KMS-11 (cell line): ENCODE results near the gene GCAT.

Experiments
- H2AFZ ChIP-seq: fragments of 200-600 bp; sonication (generic); 2 replicates; pipeline ENCODE4 v1.6.1; 2016; ENCODE audit warnings: antibody characterized with exemption, mixed run types, low read depth
- H3K27ac ChIP-seq: fragments of 200-600 bp; sonication (generic); 2 replicates; pipeline ENCODE4 v1.6.1; 2016; ENCODE audit warnings: mild to moderate bottlenecking, mixed run types
- H3K27me3 ChIP-seq: fragments of 200-600 bp; sonication (generic); 2 replicates; pipeline ENCODE4 v1.6.1; 2017; ENCODE audit warnings: mild to moderate bottlenecking, low read depth, mixed run types, moderate library complexity; ENCODE audit not compliant: insufficient read depth
- H3K36me3 ChIP-seq: fragments of 200-600 bp; sonication (generic); 2 replicates; pipeline ENCODE4 v1.6.1; 2017; ENCODE audit warnings: mild to moderate bottlenecking, mixed run types; ENCODE audit not compliant: insufficient read depth
- H3K4me1 ChIP-seq: fragments of 200-600 bp; sonication (generic); 2 replicates; pipeline ENCODE4 v1.6.1; 2016; ENCODE audit warnings: mild to moderate bottlenecking, low read depth, mixed run types; ENCODE audit not compliant: poor library complexity, severe bottlenecking
- H3K4me2 ChIP-seq: fragments of 200-600 bp; sonication (generic); 2 replicates; pipeline ENCODE4 v1.7.0; 2016; ENCODE audit warnings: mild to moderate bottlenecking, mixed run types
- H3K4me3 ChIP-seq: fragments of 200-600 bp; sonication (generic); IDR thresholded peaks from 2 replicates; pipeline ENCODE4 v1.6.1; 2017; ENCODE audit warnings: low read depth, low read length, mixed read lengths; ENCODE audit not compliant: insufficient read depth
- H3K79me2 ChIP-seq: fragments of 200-600 bp; sonication (generic); 2 replicates; pipeline ENCODE4 v1.6.1; 2016; ENCODE audit warnings: low read depth, mixed run types; ENCODE audit not compliant: insufficient read depth
- H3K9ac ChIP-seq: fragments of 200-600 bp; sonication (generic); 2 replicates; pipeline ENCODE4 v1.6.1; 2016; ENCODE audit warnings: mild to moderate bottlenecking, mixed run types
- H4K20me1 ChIP-seq: fragments of 200-600 bp; sonication (generic); 2 replicates; pipeline ENCODE4 v1.6.1; 2016; ENCODE audit warnings: mild to moderate bottlenecking, mixed run types; ENCODE audit not compliant: insufficient read depth
- CTCF ChIP-seq: fragments of 200-600 bp; sonication (generic); conservative IDR thresholded peaks from 2 replicates; pipeline ENCODE4 v1.6.1; 2017; ENCODE audit warnings: low read depth, mild to moderate bottlenecking, antibody characterized with exemption, low read length, moderate library complexity, mixed read lengths

Gene GCAT

GRCh38 chr22:37850801-37851200, 43.1 kb downstream of the GCAT start:
- H2AFZ ChIP-seq: no peak overlapping the region
- no peak overlapping the region for H3K27ac ChIP-seq
- H3K27me3 ChIP-seq: no peaks in the 10 kb centered on the region
- H3K79me2 ChIP-seq: peaks cover 36% of the 10 kb centered on the region
- peaks cover 12% of the 10 kb centered on the region for H3K4me1 ChIP-seq
- no peak overlapping the region for H3K9ac ChIP-seq
- peaks cover 22% of the 10 kb centered on the region; the same call in 1 of the 2 replicates for H3K36me3 ChIP-seq
- no peak for TF ChIP-seq CTCF
- no peak overlapping the region for H3K4me3 ChIP-seq
- 0 out of 2 replicates have a peak, but pooled peaks cover 3% of the 10 kb centered on the region for H4K20me1 ChIP-seq
- H3K4me2 ChIP-seq: peak overlapping the region; percentile 99

DNA sequence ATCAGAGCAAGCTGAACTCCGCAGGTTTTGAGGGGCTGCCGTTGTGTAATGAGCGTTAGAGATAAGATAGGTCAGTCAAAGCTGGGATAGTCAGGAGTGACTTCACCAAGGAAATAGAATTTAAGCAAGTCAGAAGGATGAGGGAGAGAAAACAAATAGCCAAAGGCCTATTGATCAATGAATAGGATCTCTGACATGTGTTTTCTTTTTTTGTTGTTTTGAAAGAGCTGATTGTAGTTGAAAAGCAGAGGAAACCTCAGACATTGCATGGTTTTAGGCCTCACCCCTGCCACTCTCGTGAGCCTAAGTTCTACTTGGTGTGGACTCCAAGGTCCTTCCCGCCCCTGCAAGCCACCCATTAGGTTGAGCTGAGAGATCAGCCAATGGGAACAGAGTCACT, 44.7 kb downstream of the GCAT start:
- Histone ChIP-seq H3K27ac (no peak overlapping the region), H4K20me1 (0 out of 2 replicates have a peak, but pooled peaks cover 3% of the 10 kb centered on the region), H3K4me2 (no peak overlapping the region), H3K9ac (no peak overlapping the region), H3K4me3 (no peak overlapping the region), H3K36me3 (peaks cover 23% of the 10 kb centered on the region; the same call in 1 of the 2 replicates), H2AFZ (no peak overlapping the region), H3K27me3 (no peaks in the 10 kb centered on the region), H3K4me1 (peaks cover 12% of the 10 kb centered on the region), H3K79me2 (peaks cover 36% of the 10 kb centered on the region)
- no peak for TF ChIP-seq CTCF

DNA sequence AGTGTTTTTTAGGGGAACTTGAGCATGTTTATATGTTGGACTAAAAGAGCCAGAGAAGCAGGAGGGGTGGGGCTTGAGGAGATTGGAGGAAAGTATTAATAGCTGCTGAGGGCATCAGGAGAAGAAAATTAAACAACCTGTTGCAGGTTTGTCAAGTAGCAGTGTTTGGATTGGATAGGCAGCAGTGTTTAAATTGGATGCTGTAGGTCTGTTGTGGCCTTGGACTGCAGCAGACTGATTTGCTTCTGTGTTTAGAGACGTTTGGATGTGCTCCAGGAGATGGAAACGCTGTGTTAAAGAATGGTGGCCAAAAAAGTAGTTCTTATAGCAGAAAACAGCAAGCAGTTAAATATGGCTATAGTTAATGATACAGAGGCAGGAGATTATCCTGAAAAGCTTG, 47.2 kb downstream of the GCAT start:
- Histone ChIP-seq H3K4me3 (no peak overlapping the region), H4K20me1 (0 out of 2 replicates have a peak, but pooled peaks cover 3% of the 10 kb centered on the region), H3K36me3 (peaks cover 29% of the 10 kb centered on the region; the same call in 1 of the 2 replicates), H3K27me3 (no peaks in the 10 kb centered on the region), H3K27ac (no peak overlapping the region), H3K79me2 (peaks cover 30% of the 10 kb centered on the region), H3K9ac (no peak overlapping the region), H2AFZ (no peak overlapping the region), H3K4me2 (no peak overlapping the region), H3K4me1 (peaks cover 11% of the 10 kb centered on the region)
- no peak for TF ChIP-seq CTCF

DNA sequence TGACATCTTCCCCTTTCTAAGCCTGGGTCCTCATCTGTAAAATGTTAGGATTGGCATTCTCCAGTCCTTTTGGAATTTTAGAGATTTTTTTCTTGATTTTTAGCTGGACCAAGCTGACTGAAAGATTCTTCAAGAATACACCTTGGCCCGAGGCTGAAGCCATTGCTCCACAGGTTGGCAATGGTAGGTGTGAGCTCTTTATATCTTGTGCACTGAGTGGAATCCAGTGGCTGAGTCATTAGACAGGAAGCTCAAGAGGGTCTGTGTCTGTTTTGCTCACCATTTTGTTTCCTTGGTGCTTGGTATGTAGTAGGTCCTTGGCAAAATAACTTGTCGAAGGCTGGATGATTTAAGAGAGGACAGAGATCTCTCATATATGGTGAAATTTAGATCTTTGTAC, 47.7 kb downstream of the GCAT start:
- Histone ChIP-seq H3K4me3 (no peak overlapping the region), H3K4me2 (no peak overlapping the region), H3K4me1 (peaks cover 6% of the 10 kb centered on the region), H3K27ac (no peak overlapping the region), H2AFZ (no peak overlapping the region), H4K20me1 (0 out of 2 replicates have a peak, but pooled peaks cover 3% of the 10 kb centered on the region), H3K79me2 (peaks cover 24% of the 10 kb centered on the region), H3K36me3 (peaks cover 33% of the 10 kb centered on the region; the same call in 1 of the 2 replicates), H3K27me3 (no peaks in the 10 kb centered on the region), H3K9ac (no peak overlapping the region)
- no peak for TF ChIP-seq CTCF
